ENCODE measurements around the gene USP9Y.
"Not testable (repeated sequence)": the region's sequence is repeated elsewhere in the genome, so short reads cannot be mapped to it uniquely, and the experiment has no call there.

USP9Y gene, protein sequence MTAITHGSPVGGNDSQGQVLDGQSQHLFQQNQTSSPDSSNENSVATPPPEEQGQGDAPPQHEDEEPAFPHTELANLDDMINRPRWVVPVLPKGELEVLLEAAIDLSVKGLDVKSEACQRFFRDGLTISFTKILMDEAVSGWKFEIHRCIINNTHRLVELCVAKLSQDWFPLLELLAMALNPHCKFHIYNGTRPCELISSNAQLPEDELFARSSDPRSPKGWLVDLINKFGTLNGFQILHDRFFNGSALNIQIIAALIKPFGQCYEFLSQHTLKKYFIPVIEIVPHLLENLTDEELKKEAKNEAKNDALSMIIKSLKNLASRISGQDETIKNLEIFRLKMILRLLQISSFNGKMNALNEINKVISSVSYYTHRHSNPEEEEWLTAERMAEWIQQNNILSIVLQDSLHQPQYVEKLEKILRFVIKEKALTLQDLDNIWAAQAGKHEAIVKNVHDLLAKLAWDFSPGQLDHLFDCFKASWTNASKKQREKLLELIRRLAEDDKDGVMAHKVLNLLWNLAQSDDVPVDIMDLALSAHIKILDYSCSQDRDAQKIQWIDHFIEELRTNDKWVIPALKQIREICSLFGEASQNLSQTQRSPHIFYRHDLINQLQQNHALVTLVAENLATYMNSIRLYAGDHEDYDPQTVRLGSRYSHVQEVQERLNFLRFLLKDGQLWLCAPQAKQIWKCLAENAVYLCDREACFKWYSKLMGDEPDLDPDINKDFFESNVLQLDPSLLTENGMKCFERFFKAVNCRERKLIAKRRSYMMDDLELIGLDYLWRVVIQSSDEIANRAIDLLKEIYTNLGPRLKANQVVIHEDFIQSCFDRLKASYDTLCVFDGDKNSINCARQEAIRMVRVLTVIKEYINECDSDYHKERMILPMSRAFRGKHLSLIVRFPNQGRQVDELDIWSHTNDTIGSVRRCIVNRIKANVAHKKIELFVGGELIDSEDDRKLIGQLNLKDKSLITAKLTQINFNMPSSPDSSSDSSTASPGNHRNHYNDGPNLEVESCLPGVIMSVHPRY (N-terminal part only)

DNA sequence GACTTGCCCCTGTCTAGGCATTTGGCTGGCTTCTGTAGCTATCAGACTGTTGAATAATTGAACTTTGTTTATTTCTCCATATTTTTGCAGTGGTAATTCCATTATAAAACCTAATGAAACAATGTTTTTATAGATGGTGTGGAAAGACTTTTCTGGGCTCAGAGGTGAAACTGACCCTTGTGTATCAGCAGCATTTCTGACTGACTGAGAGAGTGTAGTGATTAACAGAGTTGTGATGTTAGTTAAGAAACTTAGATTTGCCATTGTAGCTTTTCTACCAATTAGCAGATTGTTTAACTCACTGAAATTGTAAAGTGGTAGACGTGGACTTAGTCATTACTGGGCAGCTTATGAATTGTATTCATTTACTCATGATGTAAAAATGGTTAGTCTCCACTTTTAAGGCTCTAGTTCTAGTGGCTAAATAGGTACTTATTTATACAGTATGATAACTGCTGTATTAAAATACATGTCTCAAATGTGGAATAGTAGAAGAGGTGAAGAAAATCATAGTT, at the start of gene USP9Y:
Gene USP9Y (plus strand): TSS at position 51 of the 515 bp plus-strand sequence. CDS start 8,217 bp downstream, outside the sequence.
- no peak for DNase-seq (ENCODE audit: low read depth in 1 of 2, low spot score in 1 of 2)

DNA sequence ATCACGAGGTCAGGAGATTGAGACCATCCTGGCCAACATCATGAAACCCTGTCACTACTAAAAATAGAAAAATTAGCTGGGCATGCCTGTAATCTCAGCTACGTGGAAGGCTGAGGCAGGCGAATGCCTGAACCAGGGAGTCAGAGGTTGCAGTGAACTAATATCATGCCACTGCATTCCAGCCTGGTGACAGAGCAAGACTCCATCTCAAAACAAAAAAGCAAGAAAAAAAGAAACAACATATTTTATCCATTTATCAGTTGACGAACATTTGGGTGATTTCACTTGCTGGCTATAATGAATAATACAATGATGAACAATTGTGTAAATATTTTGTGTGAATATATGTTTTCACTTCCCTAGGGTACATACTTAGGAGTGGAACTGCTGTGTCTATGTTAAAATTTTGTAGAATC, 49.4 kb upstream of the USP9Y start:
- no peak for DNase-seq (ENCODE audit: low read depth in 1 of 2, low spot score in 1 of 2)

DNA sequence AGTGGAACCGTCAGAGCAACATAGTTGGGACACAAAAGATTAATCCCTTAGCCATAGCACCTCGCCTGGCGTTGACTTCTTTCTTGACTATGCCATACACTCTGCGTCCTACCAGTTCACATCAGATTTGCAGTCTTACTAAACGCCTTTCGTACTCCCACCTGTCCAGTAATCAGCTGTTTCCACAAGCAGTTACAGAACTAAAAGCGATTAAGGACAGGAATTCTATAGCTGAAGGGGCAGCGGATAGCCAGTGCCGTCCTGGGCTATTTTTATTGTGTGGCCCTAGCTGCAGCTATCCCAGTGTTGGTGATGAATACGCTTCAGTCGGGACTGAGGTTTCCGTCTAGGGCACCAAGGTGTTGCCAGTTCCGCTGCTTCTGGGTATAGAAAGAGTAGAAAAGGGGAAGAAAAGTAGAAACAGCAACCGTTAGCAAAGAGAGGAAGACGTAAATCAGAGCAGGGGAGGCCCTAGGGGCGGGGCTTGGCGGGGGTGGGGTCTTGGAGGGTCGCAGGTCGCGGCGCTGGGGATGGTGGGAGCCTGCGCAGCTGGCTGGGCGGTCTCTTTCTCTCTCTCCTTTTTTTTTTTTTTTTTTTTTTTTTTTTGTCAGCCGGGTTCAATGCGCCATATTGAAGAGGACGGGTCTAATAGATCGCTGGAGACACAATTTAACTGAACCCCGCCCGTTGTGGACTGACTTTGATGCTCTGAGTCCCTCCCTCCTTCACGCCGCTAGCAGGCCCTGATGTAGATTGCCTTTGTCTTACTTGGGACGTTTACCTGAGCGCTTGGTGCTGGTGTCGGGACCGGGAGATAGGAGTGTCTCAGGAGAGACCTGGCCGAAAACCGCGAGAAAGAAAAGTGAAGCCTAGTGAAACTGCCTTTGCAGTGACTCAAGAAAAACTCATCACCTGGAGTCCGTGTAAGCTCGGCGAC, 39.0 kb upstream of the USP9Y start:
- peak in 1 of 2 donors; percentile 52 for DNase-seq (ENCODE audit: low read depth in 1 of 2, low spot score in 1 of 2)

DNA sequence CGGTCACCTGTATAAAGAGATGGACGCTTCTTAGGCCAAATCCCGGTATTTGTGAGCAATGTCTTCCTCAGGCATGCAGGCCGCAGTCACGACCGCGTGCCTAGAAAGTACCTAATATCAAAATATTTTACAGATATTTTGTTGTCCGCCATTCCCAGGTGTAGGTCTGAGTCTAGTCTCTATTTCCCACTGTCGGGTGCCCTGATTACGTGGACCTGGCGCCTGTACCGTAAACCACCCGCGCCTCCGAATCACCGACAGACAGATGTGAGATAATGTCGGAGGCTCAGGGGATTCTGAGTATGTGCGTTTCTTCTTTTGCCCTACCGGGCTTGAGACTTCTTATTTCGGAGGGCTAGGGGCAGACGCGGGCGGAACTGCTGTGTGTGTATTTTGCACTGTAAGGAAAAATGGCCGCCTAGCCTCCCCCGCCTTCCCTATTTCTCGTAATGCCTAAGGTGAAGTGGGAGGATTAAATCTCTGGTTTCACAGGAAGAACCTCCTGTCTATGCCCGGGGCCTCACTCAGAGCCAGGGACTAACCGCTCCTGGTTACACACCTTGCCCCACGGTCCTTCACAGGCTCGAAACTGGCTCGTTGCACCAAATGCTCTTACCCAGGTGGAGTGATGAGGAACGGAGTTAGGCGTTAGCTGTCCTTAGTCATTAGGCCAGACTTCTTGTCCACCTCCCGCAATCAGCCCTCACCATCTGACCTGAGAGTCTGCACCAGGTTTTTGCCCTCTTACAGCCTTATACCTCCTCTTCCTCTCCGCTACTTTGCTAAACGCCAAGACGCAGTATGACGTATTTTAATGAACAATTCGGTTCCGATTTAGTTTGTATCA, 38.1 kb upstream of the USP9Y start:
- DNase-seq (ENCODE audit: low read depth in 1 of 2, low spot score in 1 of 2): peak in 1 of 2 donors; percentile 4

DNA sequence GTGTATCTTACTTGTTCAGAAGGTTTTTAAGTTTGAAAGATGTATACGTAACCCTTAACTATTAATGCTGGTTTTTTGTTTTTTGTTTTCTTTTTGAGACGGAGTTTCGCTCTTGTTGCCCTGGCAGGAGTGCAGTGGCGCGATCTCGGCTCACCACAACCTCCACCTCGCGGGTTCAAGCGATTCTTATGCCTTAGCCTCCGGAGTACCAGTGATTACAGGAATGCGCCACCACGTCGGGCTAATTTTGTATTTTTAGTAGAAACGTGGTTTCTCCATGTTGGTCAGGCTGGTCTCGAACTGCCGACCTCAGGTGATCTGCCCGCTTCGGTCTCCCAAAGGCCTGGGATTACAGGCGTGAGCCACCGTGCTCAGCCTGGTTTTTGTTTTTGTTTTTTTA, 37.2 kb upstream of the USP9Y start:
- DNase-seq (ENCODE audit: low read depth in 1 of 2, low spot score in 1 of 2): not testable (repeated sequence)

DNA sequence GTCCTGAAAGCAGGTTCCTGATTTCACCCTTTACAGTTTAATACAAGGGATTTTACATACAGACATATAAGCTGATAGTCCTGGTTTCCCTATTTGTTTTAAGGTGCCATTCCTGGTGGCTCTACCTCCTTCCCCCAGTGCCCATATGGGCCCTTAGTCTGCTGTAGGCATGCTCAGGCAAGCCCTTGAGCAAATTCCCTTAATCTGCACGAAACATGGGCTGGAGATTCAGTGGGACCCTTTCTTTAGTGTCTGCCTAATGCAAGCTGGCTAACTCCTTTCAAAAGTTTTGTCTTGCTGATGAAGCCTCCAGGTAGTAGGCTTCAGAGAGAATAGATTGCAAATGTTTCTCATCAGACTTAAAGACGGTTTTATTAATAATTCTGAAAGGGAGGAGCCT, 22.9 kb upstream of the USP9Y start:
- no peak for DNase-seq (ENCODE audit: low read depth in 1 of 2, low spot score in 1 of 2)

DNA sequence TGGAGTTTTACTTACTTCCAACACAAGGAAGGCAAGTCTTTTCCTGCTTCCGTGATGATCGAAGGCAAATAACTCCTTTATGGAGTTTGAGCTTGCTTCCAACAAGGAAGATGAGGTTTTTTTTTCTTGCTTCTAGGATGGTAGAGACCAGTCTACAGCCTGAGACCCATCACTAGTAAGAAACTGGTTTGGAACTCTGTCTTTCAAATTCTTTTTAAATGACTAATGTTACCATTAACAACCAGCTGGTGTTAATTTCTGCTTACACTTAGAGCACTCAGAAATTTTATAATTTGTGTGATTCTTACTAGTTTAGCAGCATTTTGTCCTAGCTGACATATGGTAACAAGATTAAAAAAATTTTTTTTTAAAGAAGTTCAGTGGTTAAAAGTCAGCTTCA, 19.5 kb upstream of the USP9Y start:
- DNase-seq (ENCODE audit: low read depth in 1 of 2, low spot score in 1 of 2): no peak

DNA sequence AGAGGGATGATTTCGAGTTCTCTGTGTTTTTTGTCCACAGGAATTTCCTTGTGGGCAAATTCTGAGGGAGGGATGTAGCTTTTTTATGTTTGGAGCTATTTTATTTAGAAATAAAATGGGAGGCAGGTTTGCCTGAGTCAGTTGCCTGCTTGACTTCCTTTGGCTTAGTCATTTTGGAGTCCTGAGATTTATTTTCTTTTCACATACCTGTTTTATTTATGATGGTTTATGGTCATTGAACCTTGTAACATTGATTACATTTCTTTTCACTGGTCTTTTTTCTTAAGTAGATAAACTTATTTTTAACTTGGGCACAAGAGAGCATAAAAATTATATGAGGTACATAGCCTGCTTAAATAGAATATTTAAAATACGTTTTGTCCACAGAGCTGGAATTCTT, 12.7 kb upstream of the USP9Y start:
- DNase-seq (ENCODE audit: low read depth in 1 of 2, low spot score in 1 of 2): no peak

DNA sequence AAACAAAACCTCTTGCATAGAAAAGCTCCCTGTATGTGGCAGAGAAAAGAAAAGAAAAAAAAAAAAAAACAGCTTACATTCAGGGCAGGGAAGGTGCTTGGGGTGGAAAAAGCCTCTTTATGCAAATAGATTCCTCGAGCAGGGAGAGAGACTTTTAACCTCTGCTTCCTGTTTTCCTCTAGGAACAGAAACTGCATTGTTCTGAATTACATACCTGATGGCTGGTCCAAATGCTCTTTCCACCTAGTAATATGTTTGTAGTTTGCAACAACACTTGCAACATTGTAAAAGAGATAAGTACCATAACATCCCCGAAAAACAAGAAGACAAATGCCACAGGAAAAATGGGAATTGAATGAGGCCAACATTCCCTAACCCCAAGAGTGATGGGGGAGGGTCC, 944 bp upstream of the USP9Y start:
- no peak for DNase-seq (ENCODE audit: low read depth in 1 of 2, low spot score in 1 of 2)

DNA sequence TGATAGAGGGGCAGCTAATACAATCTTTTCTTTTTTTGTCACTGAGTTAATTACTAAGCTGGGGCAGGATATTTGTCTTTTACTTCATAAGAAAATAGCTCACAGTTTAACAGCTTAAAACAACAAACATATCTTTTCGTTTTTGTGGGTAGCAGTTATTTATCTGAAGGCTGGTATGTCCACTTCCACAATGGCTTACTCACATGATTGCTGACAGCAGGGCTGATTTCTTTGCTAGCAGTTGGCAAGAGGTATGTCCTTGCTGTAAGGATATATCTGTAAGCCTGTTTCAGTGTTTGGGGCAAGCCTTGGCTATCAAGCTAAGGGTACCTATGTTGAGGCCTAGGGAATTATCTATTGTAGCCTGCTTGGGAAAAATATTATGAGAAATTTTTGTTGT, 1.1 kb downstream of the USP9Y start:
- DNase-seq (ENCODE audit: low read depth in 1 of 2, low spot score in 1 of 2): no peak

DNA sequence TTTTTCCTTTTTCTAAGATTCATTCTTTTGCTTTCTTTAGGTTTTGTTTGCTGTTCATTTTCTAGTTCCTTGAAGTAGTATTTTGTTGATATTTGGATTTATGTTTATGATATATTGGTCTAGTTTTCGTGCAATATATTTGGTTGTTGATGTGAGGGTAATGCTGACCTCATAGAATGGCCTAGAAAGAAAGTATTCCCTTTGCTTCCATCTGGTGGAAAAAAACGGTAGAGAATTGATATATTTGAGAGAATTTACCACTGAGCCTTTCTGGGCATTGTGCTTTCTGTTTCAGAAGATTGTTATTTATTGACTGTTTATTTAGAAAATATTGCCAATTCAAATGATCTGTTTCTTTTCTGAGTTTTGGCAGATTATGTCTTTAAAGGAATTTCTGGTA, 9.4 kb downstream of the USP9Y start:
- no peak for DNase-seq (ENCODE audit: low read depth in 1 of 2, low spot score in 1 of 2)

DNA sequence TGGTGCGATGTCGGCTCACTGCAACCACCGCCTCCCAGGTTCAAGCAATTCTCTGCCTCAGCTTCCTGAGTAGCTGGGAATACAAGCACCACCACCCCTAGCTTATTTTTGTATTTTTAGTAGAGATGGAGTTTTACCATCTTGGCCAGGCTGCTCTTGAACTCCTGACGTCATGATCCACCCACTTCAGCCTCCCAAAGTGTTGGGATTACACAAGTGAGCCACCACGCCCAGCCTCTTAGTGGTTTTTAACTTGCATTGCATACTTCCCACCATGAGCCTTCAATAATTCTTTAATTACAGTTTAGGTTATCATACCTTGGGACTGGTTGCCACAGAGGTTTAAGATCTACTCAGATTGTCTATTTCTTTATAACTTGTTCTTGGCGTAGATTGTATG, 14.3 kb downstream of the USP9Y start:
- DNase-seq (ENCODE audit: low read depth in 1 of 2, low spot score in 1 of 2): no peak

DNA sequence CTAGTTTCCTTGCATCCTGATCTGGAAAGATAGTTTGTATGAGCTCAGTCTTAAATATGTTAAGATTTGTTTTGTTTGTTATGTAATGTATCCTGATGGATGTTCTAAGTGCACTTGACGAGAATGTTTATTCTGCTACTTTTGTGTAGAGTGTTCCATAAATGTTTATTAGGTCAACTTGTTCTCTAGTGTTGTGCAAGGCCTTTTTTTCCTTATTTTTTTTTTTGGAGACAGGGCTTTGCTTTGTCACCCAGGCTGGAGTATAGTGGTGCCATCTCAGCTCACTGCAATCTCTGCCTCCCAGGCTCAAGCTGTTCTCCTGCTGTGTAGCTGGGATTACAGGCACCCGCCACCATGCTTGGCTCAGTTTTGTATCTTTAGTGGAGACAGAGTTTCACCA, 28.7 kb downstream of the USP9Y start:
- DNase-seq (ENCODE audit: low read depth in 1 of 2, low spot score in 1 of 2): no peak

DNA sequence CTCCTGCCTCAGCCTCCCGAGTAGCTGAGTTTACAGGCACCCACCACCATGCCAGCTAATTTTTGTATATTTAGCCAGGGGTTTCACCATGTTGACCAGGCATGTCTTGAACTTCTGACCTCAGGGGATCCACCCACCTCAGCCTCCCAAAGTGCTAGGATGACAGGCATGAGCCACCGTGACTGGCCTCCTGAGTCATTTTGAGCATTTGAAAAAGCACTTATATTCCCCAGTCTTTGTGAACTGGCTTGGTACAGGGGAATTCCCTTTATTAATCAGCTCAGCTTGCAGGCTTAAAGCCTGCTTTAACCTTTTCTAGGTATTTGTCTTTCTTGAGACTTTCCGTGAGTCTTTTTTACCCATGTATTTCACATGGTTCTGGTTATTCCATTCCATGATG, 32.6 kb downstream of the USP9Y start:
- no peak for DNase-seq (ENCODE audit: low read depth in 1 of 2, low spot score in 1 of 2)

DNA sequence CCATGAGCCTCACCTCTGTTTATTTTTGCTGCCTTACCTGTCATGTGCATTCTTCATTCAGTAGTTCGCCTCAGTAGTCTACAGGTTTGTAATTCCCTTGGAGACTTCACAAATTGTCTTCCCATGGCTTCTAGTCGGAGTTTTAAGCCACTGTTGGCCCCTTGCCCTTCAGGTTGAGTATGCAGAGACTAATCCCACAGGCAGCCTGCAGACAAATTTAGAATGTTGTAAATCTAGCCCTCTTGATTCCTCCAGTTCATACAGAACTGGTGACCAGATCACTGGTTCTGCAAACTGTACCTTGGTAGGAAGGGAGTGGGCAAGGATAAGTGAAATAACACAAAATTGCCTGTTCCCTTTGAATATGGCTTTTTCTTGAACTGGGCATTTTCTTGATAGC, 33.0 kb downstream of the USP9Y start:
- DNase-seq (ENCODE audit: low read depth in 1 of 2, low spot score in 1 of 2): no peak

DNA sequence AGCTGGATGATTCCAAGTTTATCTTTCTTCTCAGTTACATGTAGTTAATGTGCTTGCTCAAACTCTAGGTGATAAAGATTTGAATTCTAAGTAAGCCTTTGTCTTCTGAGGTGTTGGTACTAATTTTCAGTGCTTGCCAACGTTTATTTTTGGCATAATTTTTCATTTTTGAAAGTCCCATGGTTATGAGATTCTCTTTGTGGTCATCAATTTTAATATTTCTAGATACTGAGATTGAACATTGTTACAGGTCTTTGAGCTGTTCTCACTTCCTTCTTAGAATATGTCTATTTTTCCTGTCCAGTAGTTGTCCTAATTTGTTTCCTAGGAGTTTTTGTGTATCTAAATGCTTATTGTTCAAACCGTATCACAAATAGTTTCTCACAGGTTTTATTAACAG, 40.4 kb downstream of the USP9Y start:
- DNase-seq (ENCODE audit: low read depth in 1 of 2, low spot score in 1 of 2): no peak

DNA sequence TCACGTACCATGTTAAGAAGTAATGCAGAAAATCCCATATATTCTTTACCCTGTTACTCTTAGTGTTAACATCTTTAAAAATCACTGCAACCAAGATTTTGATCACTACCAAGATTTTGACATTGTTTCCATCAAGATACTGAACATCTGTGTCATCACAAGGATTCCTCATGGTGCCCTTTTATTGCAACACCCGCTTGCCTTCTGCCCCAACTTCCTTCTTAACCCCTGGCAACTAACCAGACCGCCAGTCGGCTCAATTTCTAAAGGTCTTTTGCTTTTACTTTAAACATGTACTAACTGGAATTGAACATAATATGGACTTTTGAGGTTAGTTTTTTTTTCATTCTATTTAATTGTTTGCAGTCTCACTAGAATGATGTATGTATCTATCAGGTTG, 41.7 kb downstream of the USP9Y start:
- no peak for DNase-seq (ENCODE audit: low read depth in 1 of 2, low spot score in 1 of 2)

DNA sequence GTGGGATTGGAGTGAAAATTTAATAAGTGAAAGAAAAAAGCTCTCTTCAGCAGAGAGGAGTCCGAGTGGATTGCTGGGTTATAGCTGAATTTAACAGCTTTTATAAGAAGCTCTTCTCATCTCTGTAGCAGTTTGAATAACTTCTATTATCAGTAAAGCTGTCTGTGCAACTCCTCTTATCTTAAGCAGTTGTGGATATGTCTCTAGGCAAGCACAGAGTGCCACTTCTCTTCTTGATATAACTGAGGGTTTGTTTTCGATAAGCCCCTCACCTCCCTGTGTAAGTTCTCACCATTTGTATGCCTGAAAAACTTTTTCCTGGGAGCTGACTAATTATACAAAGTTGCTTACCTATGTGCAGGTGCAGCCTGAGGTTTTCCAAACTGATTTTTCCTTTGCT, 43.1 kb downstream of the USP9Y start:
- DNase-seq (ENCODE audit: low read depth in 1 of 2, low spot score in 1 of 2): no peak

DNA sequence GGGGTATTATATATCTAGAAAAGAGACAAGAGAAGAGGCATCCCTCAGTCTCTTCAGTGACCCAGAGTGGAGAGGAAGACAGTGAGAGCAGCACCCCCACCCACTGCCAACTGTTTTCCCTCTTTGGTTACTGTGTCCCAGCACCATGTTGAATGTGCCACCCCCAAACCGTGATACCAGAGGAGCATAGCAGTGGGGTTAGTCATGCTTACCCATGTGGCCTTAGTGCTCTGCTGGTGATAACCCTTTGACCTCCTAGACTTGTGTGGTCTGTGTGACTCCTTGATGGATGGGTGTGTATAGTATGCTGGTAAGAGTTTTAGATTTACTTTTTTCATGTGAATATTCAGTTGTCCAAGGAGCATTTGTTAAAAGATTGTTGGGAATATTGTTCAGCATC, 48.3 kb downstream of the USP9Y start:
- no peak for DNase-seq (ENCODE audit: low read depth in 1 of 2, low spot score in 1 of 2)

DNA sequence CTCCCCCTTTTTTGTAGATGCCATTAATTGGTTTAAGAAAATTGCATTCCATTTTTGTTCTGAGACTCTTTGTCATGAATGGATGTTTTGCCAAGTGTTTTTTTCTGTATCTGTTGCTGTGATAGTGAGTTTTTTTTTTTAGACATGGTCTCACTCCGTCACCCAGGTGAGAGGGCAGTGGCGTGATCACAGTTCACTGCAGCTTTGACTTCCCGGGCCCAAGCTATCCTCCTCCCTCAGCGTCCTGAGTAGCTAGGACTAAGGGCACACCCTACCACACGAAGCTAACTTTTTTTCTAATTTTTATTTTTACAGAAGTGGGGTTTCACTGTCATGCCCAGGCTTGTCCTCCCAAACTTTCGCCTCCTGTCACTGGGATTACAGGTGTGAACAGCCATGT, 51.8 kb downstream of the USP9Y start:
- DNase-seq (ENCODE audit: low read depth in 1 of 2, low spot score in 1 of 2): no peak

All from activated T-helper 1 cell treated with anti-CD3 and anti-CD28 coated beads, Interleukin-2, amount 50 U/mL, for 16 hours (primary cell).